Mesenchymal stem cell (in vitro differentiated cells and primary cell): ENCODE data around the gene PPP3CA.

Experiments
- DNase-seq: peaks from one replicate; pipeline ENCODE4 v3.0.0-alpha.2; 2013
- H2AFZ ChIP-seq: one replicate; pipeline ENCODE4 v1.6.1; 2013; ENCODE audit warnings: low read depth, mild to moderate bottlenecking, control low read depth, inconsistent platforms, low read length, moderate library complexity
- H2AK5ac ChIP-seq: 2 replicates; pipeline ENCODE4 v1.6.1; 2013; ENCODE audit warnings: low read length, moderate library complexity, mild to moderate bottlenecking, inconsistent platforms; ENCODE audit not compliant: severe bottlenecking
- H2BK120ac ChIP-seq: one replicate; pipeline ENCODE4 v1.6.1; 2013; ENCODE audit warnings: low read depth, mild to moderate bottlenecking, inconsistent platforms, low read length, moderate library complexity
- H2BK12ac ChIP-seq, 2 experiments: one replicate each; pipeline ENCODE4 v1.6.1; 2013; ENCODE audit warnings: inconsistent platforms in 2 of 2, low read length in 2 of 2, mild to moderate bottlenecking in 2 of 2, moderate library complexity in 2 of 2, control low read depth in 1 of 2
- H2BK15ac ChIP-seq: one replicate; pipeline ENCODE4 v1.6.1; 2013; ENCODE audit warnings: mild to moderate bottlenecking, low read depth, inconsistent platforms; ENCODE audit not compliant: poor library complexity, severe bottlenecking
- H2BK5ac ChIP-seq: 2 replicates; pipeline ENCODE4 v1.6.1; 2013; ENCODE audit warnings: low read depth, mild to moderate bottlenecking, low read length, control low read depth, inconsistent platforms; ENCODE audit not compliant: poor library complexity, severe bottlenecking
- H3K14ac ChIP-seq, 2 experiments: one replicate each; pipeline ENCODE4 v1.6.1; 2013; ENCODE audit warnings: inconsistent platforms in 2 of 2, low read length in 2 of 2, control low read depth in 1 of 2, mild to moderate bottlenecking in 1 of 2, moderate library complexity in 1 of 2
- H3K18ac ChIP-seq, 2 experiments: one replicate each; pipeline ENCODE4 v1.6.1; 2013; ENCODE audit warnings: inconsistent platforms in 2 of 2, low read length in 2 of 2, control low read depth in 1 of 2, low read depth in 1 of 2, mild to moderate bottlenecking in 1 of 2
- H3K23ac ChIP-seq, 2 experiments: one replicate each; pipeline ENCODE4 v1.6.1; 2013; ENCODE audit warnings: inconsistent platforms in 2 of 2, low read length in 2 of 2, mild to moderate bottlenecking in 2 of 2, moderate library complexity in 2 of 2, control low read depth in 1 of 2
- H3K27ac ChIP-seq: 2 replicates; pipeline ENCODE4 v1.5.1; 2013; ENCODE audit warnings: mild to moderate bottlenecking, moderate library complexity, low read length, control low read depth, inconsistent platforms; ENCODE audit not compliant: poor library complexity, severe bottlenecking
- H3K27me3 ChIP-seq, 2 experiments: 2 replicates each; pipeline versions ENCODE4 v1.6.1 to v1.7.0; 2013; ENCODE audit warnings: low read length in 2 of 2, mild to moderate bottlenecking in 2 of 2, moderate library complexity in 2 of 2, control low read depth in 1 of 2, inconsistent platforms in 1 of 2; ENCODE audit not compliant: control insufficient read depth in 1 of 2, insufficient read depth in 1 of 2
- H3K36me3 ChIP-seq, 2 experiments: 2 replicates each; pipeline versions ENCODE4 v1.6.1 to v1.7.0; 2013; ENCODE audit warnings: low read length in 2 of 2, control low read depth in 1 of 2, inconsistent platforms in 1 of 2, low read depth in 1 of 2, mild to moderate bottlenecking in 1 of 2; ENCODE audit not compliant: insufficient read depth in 2 of 2, control insufficient read depth in 1 of 2
- H3K4ac ChIP-seq, 2 experiments: one replicate each; pipeline ENCODE4 v1.6.1; 2013; ENCODE audit warnings: inconsistent platforms in 2 of 2, low read length in 2 of 2, mild to moderate bottlenecking in 2 of 2, moderate library complexity in 2 of 2, control low read depth in 1 of 2, low read depth in 1 of 2
- H3K4me1 ChIP-seq: 2 replicates; pipeline ENCODE4 v1.6.1; 2013; ENCODE audit warnings: low read depth, low read length, control low read depth; ENCODE audit not compliant: control insufficient read depth, insufficient read depth
- H3K4me2 ChIP-seq: 2 replicates; pipeline ENCODE4 v1.6.1; 2013; ENCODE audit warnings: low read length, mild to moderate bottlenecking, inconsistent platforms; ENCODE audit not compliant: poor library complexity, severe bottlenecking
- H3K4me3 ChIP-seq, 2 experiments: 2 replicates each; pipeline versions ENCODE4 v1.5.1 to v1.7.0; 2013; ENCODE audit warnings: low read length in 2 of 2, mild to moderate bottlenecking in 2 of 2, control low read depth in 1 of 2, low read depth in 1 of 2; ENCODE audit not compliant: insufficient read depth in 1 of 2
- H3K79me1 ChIP-seq: replicated peaks from 2 replicates; pipeline ENCODE4 v1.6.1; 2013; ENCODE audit warnings: mild to moderate bottlenecking, control low read depth, low read length, inconsistent platforms; ENCODE audit not compliant: poor library complexity, severe bottlenecking
- H3K9ac ChIP-seq: 2 replicates; pipeline ENCODE4 v1.7.0; 2013; ENCODE audit warnings: mild to moderate bottlenecking, low read length, moderate library complexity
- H3K9me3 ChIP-seq: 2 replicates; pipeline ENCODE4 v1.7.0; 2013; ENCODE audit warnings: mild to moderate bottlenecking, low read length; ENCODE audit not compliant: control insufficient read depth
- H4K8ac ChIP-seq: one replicate; pipeline ENCODE4 v1.6.1; 2013; ENCODE audit warnings: inconsistent platforms, mild to moderate bottlenecking, low read length, moderate library complexity
- H4K91ac ChIP-seq: one replicate; pipeline ENCODE4 v1.6.1; 2013; ENCODE audit warnings: mild to moderate bottlenecking, low read length, inconsistent platforms
- WGBS: methylation state at CpG from one replicate; pipeline ENCODE4 v1.1.7; 2013; ENCODE audit warnings: mixed read lengths; 5-methylcytosine and 5-hydroxymethylcytosine counted together

The PPP3CA gene

GRCh38 chr4:101295691-101296090, 51.6 kb downstream of the PPP3CA start:
- Histone ChIP-seq H3K4me3 (no peak overlapping the region), H3K9me3 (no peaks in the 10 kb centered on the region), H3K79me1 (peaks cover 30% of the 10 kb centered on the region), H2BK5ac (no peak overlapping the region), H3K4me2 (no peak overlapping the region), H3K27me3 (no peaks in the 10 kb centered on the region), H3K18ac (no peak overlapping the region), H3K27ac (no peak overlapping the region), H3K4me1 (peaks cover 3% of the 10 kb centered on the region), H3K4ac (no peak overlapping the region), H2AK5ac (no peak overlapping the region), H4K91ac (no peak overlapping the region), H3K9ac (no peak overlapping the region), H2BK12ac (no peak overlapping the region), H3K36me3 (no peaks in the 10 kb centered on the region), H2BK120ac (no peak overlapping the region), H3K23ac (no peak overlapping the region), H2BK15ac (no peak overlapping the region), H2AFZ (no peak overlapping the region), H4K8ac (no peak overlapping the region), H3K14ac (no peak overlapping the region)
- DNase-seq = no peak

GRCh38 chr4:101294597-101294996, 52.7 kb downstream of the PPP3CA start:
- WGBS = no CpG with 5 or more reads among the region's 3 CpGs
- Histone ChIP-seq H4K8ac (no peak overlapping the region), H4K91ac (no peak overlapping the region), H3K4ac (no peak overlapping the region), H3K36me3 (no peaks in the 10 kb centered on the region), H2BK12ac (no peak overlapping the region), H3K18ac (no peak overlapping the region), H2BK5ac (no peak overlapping the region), H3K9ac (no peak overlapping the region), H3K9me3 (no peaks in the 10 kb centered on the region), H3K79me1 (peaks cover 25% of the 10 kb centered on the region), H2BK15ac (no peak overlapping the region), H2AFZ (no peak overlapping the region), H3K27me3 (no peaks in the 10 kb centered on the region), H3K14ac (no peak overlapping the region), H2AK5ac (no peak overlapping the region), H3K4me1 (peaks cover 3% of the 10 kb centered on the region), H2BK120ac (no peak overlapping the region), H3K23ac (no peak overlapping the region), H3K4me3 (no peak overlapping the region), H3K4me2 (no peak overlapping the region), H3K27ac (no peak overlapping the region)
- no peak for DNase-seq

- no peak overlapping the region for H2BK120ac ChIP-seq
- no peak overlapping the region for H2AK5ac ChIP-seq
- no peak overlapping the region for H2BK12ac ChIP-seq
- no peak overlapping the region for H2BK5ac ChIP-seq
- H3K9me3 ChIP-seq = no peaks in the 10 kb centered on the region
- no peak overlapping the region for H4K91ac ChIP-seq
- H2AFZ ChIP-seq = no peak overlapping the region
- no peaks in the 10 kb centered on the region for H3K27me3 ChIP-seq
- no peak overlapping the region for H3K9ac ChIP-seq
- H3K23ac ChIP-seq = no peak overlapping the region
- 96% methylated on average over 2 of the region's 2 CpGs for WGBS
- DNase-seq = no peak
- no peak overlapping the region for H3K4ac ChIP-seq
- peaks cover 19% of the 10 kb centered on the region for H3K79me1 ChIP-seq
- H2BK15ac ChIP-seq = no peak overlapping the region
- no peak overlapping the region for H4K8ac ChIP-seq
- H3K4me1 ChIP-seq = peaks cover 3% of the 10 kb centered on the region
- H3K14ac ChIP-seq = no peak overlapping the region
- no peak overlapping the region for H3K4me2 ChIP-seq
- H3K4me3 ChIP-seq = no peak overlapping the region
- H3K36me3 ChIP-seq = no peaks in the 10 kb centered on the region
- no peak overlapping the region for H3K18ac ChIP-seq
- no peak overlapping the region for H3K27ac ChIP-seq
Observed at GRCh38 chr4:101292901-101293300, 54.4 kb downstream of the PPP3CA start.

GRCh38 chr4:101292214-101292613, 55.1 kb downstream of the PPP3CA start:
- H3K9me3 ChIP-seq = no peaks in the 10 kb centered on the region
- H3K9ac ChIP-seq = no peak overlapping the region
- no peak overlapping the region for H2BK15ac ChIP-seq
- no peak overlapping the region for H2AFZ ChIP-seq
- no peaks in the 10 kb centered on the region for H3K27me3 ChIP-seq
- DNase-seq = no peak
- no peak overlapping the region for H3K27ac ChIP-seq
- H3K4me1 ChIP-seq = peaks cover 3% of the 10 kb centered on the region
- no peak overlapping the region for H2BK5ac ChIP-seq
- no peak overlapping the region for H2AK5ac ChIP-seq
- H3K14ac ChIP-seq = no peak overlapping the region
- no peak overlapping the region for H2BK12ac ChIP-seq
- no peak overlapping the region for H3K4ac ChIP-seq
- no peak overlapping the region for H4K91ac ChIP-seq
- 86% methylated on average over 3 of the region's 4 CpGs for WGBS
- no peak overlapping the region for H3K4me3 ChIP-seq
- H3K18ac ChIP-seq = no peak overlapping the region
- no peak overlapping the region for H3K4me2 ChIP-seq
- H3K36me3 ChIP-seq = no peaks in the 10 kb centered on the region
- H2BK120ac ChIP-seq = no peak overlapping the region
- no peak overlapping the region for H3K23ac ChIP-seq
- no peak overlapping the region for H4K8ac ChIP-seq
- H3K79me1 ChIP-seq = peaks cover 15% of the 10 kb centered on the region
